H1 (cell line): ENCODE data around the gene CLMP. TPM values are rescaled to one million over a fixed set of nuclear protein-coding genes. Genes with fewer than 3 reads are reported as not detected.

ENCODE experiments used
- BACH1 ChIP-seq: IDR thresholded peaks from 2 replicates; pipeline ENCODE4 v1.6.1; 2012; ENCODE audit warnings: low read length, improper control_type of control experiment
- CTCF ChIP-seq, 3 experiments: IDR thresholded peaks; 1 replicate in 2 of 3; 2 replicates in 1 of 3; pipeline versions ENCODE4 v1.5.1 to v1.6.1; 2011; ENCODE audit warnings: low read length in 3 of 3, mild to moderate bottlenecking in 3 of 3, inconsistent platforms in 2 of 3, low read depth in 1 of 3, moderate library complexity in 1 of 3; ENCODE audit not compliant: insufficient read depth in 1 of 3; ENCODE audit errors: control extremely low read depth in 1 of 3
- SP1 ChIP-seq: IDR thresholded peaks from 2 replicates; pipeline ENCODE4 v1.6.1; 2011; ENCODE audit warnings: low read depth, low read length
- polyA plus RNA-seq, 7 experiments: library from polyadenylated mRNA; depleted of rRNA in 3 of 7; stranded (reverse) in 5 of 7; unstranded in 2 of 7; fragments of >200 nt in 5 of 7; fragments of 200-250 nt in 2 of 7; gene quantifications; 1 replicate in 5 of 7; 2 replicates in 1 of 7; 4 replicates in 1 of 7; pipeline versions ENCODE4 v1.2.1 to v1.2.3, GENCODE V29; 2011 to 2013; ENCODE audit warnings: missing spikeins in 2 of 7, mixed read lengths in 2 of 7
- total RNA-seq: library from RNA; stranded (reverse); fragmentation: NEBNext Ultra II Directional; extraction: Animal tissue kit (Norgen Biotek cat#: 25700); gene quantifications from 2 replicates; pipeline ENCODE4 v1.2.1, GENCODE V29; 2021

CLMP gene
- total and polyA plus RNA-seq, 2 of the 8 experiments (the other 6 are each of a cell fraction or from before 2014, with no cell fraction given): 9.9 to 24.1 TPM

DNA sequence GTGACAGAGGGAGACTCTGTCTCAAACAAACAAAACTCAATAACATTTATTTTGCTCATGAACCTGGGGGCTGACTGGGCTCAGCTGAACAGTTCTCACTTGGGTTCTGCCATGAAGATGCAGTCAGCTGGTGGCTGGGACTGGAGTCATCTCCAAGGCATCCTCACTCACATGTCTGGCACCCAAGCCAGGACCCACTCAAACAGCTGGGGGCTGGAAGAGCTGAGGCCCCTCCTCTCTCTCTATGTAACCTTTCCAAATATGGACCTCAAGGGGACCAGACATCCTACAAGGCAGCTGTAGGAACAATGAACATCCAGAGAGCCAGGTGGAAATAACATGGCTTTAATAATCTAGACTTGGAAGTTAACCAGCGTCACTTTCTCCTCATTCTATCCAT lies 149.9 kb downstream of the CLMP start (continued):
- TF ChIP-seq CTCF (IDR thresholded peaks at IDR 0.05; ENCODE audit: control extremely low read depth in 1 of 3, insufficient read depth in 1 of 3, low read depth in 1 of 3, low read length in 3 of 3): no peak
- TF ChIP-seq BACH1: no peak
- no peak for TF ChIP-seq SP1
